Cerebellar nuclear complex (tissue), 1 donor: Measurements from ENCODE around the gene PIGM.

ENCODE experiments used
- DNase-seq, 2 experiments: peaks; one replicate each; lab custom pipeline; 2025; lab: John Stamatoyannopoulos, UW

The PIGM gene

DNA sequence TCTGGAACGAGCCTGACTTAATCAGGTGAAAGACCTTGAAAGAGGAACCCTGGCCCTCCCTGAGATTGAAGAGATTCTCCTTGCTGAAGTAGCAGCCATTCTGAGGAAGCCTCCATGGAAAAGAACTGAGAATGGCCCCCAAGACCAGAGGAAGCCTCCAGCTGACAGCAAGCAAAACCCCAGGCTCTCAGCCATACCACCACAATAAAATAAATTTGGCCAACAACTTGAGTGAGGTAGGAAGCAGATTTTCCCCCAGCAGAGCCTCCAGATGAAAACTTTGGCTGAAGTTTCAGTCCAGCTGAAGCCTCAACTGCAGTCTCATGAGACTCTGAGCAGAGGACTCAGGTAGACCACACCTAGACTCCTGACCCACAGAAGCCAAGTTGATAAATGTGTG lies 43.8 kb downstream of the PIGM start:
- DNase-seq = no peak

DNA sequence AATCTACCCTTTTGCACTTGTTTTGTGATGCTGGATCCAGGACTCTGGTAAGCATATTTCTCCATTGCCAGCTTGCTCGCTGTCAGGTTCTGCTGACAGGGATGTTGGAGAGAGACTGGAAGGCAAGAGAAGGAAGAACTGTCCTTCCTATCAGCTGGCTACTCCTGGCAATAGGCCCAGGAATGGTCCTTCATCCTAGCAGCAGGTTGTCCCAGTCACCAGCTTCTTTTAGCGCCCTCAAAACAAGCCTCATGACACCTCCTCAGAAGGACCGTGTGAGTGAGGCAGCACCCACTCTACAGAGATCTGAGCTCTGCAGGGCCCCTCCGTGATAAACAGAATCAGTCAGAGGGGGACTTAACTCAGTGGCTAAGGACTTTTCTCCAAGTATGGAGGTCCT lies 44.6 kb downstream of the PIGM start:
- DNase-seq = no peak

DNA sequence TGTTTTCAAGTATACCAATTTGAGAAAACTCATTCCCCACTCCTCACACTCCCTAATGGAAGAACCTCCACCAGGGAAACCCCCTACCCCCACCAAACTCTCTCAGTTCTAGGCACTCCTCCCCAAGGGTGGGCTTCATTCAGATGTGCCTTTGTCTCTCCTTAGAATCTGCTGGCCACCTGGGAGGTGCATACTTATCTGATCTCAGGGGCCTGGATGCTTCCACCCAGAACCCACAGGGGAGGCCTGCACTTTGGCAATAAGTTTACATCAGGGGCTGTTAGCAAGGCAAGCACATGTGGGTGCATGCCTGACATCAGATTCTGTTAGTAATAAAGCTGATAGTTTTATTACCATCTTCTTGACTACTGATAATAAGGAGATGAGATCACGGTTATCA lies 45.3 kb downstream of the PIGM start:
- no peak for DNase-seq

DNA sequence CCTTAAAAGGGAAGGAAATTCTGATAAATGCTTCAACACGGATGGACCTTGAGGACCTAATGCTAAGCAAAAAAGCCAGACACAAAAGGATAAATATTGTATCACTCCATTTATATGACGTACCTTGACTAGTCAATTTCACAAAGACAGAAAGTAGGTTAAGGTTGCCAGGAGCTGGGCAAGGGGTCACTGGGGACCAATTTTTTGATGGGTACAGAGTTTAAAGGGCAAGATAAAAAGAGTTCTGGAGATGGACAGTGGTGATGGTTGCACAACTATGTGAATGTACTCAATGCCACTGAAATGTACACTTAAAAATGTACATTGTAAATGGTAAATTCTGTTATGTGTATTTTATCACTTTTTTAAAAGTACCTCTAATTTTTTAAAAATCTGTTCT lies 45.7 kb downstream of the PIGM start:
- DNase-seq = no peak

DNA sequence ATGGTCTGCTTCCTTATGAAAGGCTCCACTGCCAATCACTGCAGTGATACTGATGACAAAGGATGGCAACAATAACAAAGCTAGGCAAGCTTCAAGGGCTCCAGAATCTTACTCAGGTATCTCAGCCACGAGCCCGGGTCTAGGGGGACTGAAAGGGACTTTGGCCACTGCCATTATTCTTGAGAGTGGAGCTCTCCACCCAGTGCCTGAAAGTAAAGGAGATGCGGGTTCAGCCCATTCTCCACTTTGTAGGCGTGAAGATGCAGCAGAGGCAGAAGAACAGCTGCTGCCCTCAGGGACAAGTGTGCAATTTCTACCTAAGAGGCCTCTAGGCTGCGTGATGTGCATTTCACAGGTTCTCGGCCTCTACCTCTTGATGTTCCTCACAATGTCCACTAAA lies 46.3 kb downstream of the PIGM start:
- no peak for DNase-seq

DNA sequence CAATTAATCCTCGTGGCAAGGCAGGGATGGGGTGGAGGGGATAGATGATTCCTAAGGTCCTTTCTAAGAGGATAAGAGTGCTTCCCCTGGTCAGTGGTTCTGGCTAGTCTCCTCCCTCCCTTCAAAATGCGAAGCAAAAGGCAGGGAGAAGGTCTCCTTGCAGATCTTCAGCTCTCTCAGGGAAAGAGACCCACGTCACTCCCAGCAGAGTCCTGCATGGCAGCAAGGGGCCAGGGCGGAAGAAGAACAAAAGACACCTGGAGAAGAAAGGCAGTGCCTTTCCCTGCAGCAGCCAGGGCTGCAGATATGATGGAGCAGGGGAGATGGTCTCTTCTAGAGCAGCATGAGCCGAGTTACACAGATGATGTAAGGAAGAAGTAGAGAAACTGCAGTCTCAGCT lies 48.1 kb downstream of the PIGM start:
- no peak for DNase-seq

DNA sequence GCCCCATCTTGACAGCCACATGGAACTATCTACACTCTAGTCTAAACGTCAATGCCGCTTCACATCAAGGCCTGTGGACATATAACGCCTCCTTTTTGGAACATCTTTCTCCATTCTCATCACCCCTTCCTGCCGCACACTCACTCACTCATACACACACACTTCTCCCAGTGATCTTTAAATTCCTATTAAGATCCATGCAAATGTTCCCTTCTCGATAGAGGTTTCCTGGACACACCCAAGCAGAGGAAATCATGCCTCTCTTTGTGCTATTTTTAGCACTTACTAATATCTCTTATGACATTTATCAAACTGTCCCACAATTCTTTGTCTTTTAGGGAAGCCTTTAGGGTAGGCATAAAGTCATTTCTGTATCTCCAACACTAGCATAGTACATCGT lies 49.5 kb downstream of the PIGM start:
- no peak for DNase-seq

DNA sequence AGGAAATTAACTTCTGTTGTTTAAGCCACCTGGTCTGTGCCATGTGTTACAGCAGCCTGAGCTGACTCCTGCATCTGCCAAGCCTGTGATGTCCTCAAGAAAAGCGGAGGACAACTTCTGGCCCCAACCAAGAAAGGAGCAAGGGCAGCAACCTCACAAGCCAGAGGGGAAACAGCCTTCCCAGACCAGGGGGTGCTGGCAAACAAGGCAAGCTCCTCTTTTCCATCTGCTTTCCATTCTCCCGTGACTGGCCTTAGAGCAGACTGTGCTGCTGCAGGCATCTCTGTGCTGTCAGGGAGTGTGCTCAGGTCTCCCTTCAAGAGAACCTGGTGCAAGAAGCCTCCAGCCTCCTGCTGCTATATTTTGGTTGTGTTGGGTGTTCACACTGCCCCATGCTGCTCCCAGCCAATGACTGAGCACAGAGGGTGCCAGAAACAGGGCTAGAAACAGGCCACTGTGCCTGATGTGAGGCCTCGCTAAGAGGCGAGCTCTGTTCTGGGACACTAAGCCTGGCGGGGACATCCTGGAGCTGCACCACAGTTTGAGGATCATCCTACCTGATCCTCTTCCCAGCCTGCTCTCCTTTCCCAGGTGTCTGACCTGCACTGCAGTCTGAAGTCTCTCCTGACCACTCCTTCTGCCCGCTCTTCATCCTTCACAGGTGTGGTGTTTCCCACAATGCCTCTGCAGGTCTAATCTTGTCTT lies 50.3 kb downstream of the PIGM start:
- DNase-seq = no peak

DNA sequence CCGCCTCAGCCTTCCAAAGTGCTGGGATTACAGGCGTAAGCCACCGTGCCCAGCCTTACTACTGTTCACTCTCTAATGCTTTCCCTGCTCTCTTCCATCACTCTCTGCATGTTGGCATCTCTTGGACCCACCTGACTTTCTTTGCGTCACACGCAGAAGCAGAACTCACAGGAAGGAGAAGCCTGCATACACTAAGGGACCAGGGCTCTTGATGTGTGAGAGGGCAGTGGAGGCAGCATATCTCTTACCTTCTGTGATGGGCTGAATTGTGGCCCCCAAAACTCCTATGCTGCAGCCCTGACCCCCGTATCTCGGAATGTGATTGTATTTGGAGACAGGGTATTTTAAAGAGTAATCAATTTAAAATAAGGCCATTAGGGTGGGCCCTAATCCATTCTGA lies 51.0 kb downstream of the PIGM start:
- DNase-seq = no peak

DNA sequence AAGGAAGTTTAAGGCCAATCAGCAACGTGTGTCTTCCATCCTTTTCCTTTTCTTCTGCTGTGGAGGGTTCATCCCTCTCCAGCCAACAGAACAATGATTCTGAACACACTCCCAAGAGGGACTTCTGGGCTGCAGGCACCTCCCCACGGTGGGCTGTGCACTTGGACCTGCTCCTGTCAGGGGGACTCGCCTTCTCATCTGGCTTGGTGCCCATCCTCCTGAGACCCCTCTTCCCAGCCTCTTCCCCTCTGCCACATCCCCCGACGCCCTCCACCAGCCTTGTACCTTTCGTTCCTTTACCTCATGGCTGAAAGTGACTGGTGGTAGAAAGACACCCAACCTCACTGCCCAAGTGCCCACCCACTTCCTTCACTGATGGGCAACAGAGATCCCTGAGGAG lies 51.7 kb downstream of the PIGM start:
- DNase-seq = no peak

DNA sequence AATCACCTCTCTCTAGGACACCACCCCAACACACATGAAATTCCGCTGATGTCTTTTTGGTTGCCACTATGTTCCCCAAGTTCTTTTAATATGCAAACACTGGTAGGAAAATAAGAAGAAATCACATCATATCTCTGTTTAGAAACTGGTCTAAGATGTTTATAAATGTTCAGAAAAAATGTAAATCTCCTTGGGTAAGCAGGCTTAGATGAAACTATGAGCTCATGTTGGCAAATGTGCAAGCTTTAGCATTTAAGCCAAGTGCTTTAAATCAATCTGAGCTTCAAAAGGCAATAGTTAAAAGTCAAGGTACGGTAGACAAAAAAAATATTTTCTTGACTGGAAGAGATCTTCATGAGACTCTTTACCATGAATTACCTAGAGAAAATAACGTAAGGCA lies 52.5 kb downstream of the PIGM start:
- no peak for DNase-seq

DNA sequence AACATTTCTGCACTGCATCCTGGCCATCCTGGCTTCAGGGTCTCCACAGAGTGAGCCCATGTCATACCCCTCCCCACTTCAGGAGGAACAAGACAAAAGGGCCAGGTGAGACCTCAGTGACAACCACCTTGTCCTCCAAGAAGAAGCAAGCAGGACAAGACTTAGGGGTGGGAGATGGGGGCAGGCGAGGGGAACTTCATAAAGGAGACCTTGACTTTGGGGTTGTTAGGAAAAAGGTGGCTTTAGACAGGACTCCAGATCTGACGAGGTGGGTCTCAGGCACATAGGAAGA lies 53.7 kb downstream of the PIGM start:
- no peak for DNase-seq

DNA sequence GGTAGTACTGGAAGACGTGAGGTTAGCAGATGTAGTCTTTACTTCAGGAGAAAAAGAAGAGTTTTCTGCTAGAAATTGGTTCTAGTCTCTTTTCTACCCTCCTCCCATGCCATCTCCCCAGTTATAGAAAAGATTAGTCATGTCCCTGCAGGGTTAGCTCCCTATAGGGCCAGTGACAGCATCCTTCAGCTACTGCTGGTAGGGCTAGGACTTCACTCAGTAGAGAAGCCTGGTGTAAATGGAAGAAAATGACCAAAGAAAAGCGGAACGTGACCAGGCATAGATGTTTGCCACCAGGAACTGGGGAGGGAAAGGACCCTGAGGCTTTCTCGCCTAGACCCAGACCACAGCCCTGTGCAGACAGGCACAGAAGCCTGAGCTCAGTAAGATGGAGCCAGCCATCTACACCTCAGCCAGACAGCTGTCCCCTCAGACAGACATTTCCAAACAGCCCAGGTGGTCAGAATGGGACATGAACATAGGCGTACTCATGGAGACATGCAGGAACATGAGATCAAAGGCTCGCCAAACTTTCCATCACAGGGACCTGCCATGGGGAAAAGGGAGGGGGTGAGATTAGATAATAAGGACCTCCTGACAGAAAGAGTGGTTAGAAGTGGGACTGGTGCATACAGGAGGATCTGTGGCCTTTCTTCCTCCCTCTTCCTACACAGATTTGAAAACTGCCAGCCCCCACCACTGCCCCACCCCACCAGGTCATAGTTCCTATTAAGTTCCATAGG lies 54.3 kb downstream of the PIGM start:
- DNase-seq = no peak
